K562 treated with DMSO at 1 percent for 48 hours (cell line): Measurements from ENCODE around the gene TBC1D3C. TPM values are rescaled to one million over a fixed set of nuclear protein-coding genes. Genes with fewer than 3 reads are reported as not detected.

Source experiments
- total RNA-seq: library from RNA; unstranded; fragments of 300-600 nt; gene quantifications from 2 replicates; pipeline ENCODE4 v1.2.3, GENCODE V29; 2022; ENCODE audit warnings: low replicate concordance; ENCODE audit errors: extremely low read depth

The TBC1D3C gene
- total RNA-seq, result not detected in 2 replicates

GRCh38 chr17:38068534-38068933 is at the start of gene TBC1D3C:
TBC1D3C (minus strand) TSS chr17:38068634; CDS start chr17:38067066, 1,568 bp downstream.

Other genes starting within 250 kb of the TBC1D3C start
- gene TBC1D3K, start 144.2 kb downstream of the TBC1D3C start, total RNA-seq, result not detected in 2 replicates
- not detected in 2 replicates for gene TBC1D3L, start 79.6 kb downstream of the TBC1D3C start, total RNA-seq
- not detected in 2 replicates for gene TBC1D3D, start 64.7 kb downstream of the TBC1D3C start, total RNA-seq
- gene TBC1D3E, start 59.3 kb upstream of the TBC1D3C start, total RNA-seq, result not detected in 2 replicates
- not detected in 2 replicates for gene TBC1D3, start 123.9 kb upstream of the TBC1D3C start, total RNA-seq
- not detected in 2 replicates for gene MRPL45, start 228.5 kb upstream of the TBC1D3C start, total RNA-seq